Measurements from ENCODE around the gene METTL4. TPM values are rescaled to one million over a fixed set of nuclear protein-coding genes. Genes with fewer than 3 reads are reported as not detected.

METTL4 gene
- total RNA-seq, 3 donors from 2014 or later (not counting 1 experiment from before 2014, with no cell fraction given) = 9.1 to 11.3 (median 10.6) TPM

DNA sequence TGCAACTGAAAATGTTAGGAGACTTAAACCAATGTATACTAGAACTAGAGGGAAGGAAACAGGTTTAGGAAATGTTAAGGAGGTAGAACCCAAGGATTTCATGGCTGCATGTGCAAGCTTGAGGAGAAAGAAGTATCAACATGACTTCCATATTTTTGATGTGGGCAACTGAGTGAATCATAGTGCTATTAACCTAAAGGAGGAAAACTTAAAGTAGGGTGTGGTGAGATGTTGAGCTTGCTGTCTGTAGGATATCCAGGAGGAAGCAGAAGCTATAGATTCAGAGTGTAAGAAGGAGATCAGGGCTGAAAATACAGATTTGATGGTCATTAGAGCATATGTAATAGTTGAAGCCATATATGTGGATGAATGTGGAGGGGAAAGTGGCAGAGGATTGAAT is 31.5 kb upstream of the METTL4 start:
- Mint-ChIP-seq H3K9me3 (no peaks in the 10 kb centered on the region), H3K27me3 (ENCODE audit: low read depth in 2 of 2) (no peaks in the 10 kb centered on the region), H3K27ac (peak overlapping the region in 1 of 2 donors; percentile 1), H3K36me3 (no peaks in the 10 kb centered on the region), H3K4me1 (peaks cover 22% of the 10 kb centered on the region in 2 donors), H3K4me3 (no peak overlapping the region)
- ATAC-seq (no peak), DNase-seq (no peak)
- Histone ChIP-seq H3K27me3 (ENCODE audit: control insufficient read depth, insufficient read depth, low read length) (no peaks in the 10 kb centered on the region), H3K9me3 (ENCODE audit: control insufficient read depth, insufficient read depth, low read length) (no peaks in the 10 kb centered on the region), H3K4me3 (ENCODE audit: low read length) (no peak overlapping the region), H3K36me3 (ENCODE audit: control insufficient read depth, insufficient read depth, low read length) (no peaks in the 10 kb centered on the region), H3K4me1 (ENCODE audit: control insufficient read depth, insufficient read depth, low read length) (peaks cover 3% of the 10 kb centered on the region), H3K27ac (ENCODE audit: low read length) (no peak overlapping the region)
- intact Hi-C loops (cut with micrococcal nuclease) = no loop called here
- no peak for TF ChIP-seq CTCF (IDR thresholded peaks at IDR 0.05)

DNA sequence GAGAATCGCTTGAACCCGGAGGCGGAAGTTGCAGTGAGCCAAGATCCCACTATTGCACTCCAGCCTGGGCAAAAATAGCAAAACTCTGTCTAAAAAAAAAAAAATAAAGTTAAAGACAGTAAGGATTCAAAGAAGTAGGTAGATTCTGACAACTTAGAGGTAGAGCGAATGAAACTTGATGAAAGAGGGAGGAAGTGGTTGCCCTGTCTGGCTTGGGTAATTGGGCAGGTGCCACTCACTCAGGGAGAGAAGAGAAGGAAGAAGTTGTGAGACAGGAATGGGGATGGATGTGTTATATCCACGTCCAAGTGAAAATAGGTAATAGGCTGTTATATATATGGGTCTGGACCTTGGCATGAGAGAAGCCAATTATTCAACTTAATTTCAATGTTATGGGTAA is 26.3 kb upstream of the METTL4 start:
- Mint-ChIP-seq H3K4me1 (peaks cover 10 to 11% of the 10 kb centered on the region in 2 donors), H3K27me3 (ENCODE audit: low read depth in 2 of 2) (no peaks in the 10 kb centered on the region), H3K36me3 (no peaks in the 10 kb centered on the region), H3K9me3 (no peaks in the 10 kb centered on the region), H3K4me3 (no peak overlapping the region), H3K27ac (peak overlapping the region in 1 of 2 donors; percentile 1)
- Histone ChIP-seq H3K36me3 (ENCODE audit: control insufficient read depth, insufficient read depth, low read length) (no peaks in the 10 kb centered on the region), H3K27ac (ENCODE audit: low read length) (no peak overlapping the region), H3K27me3 (ENCODE audit: control insufficient read depth, insufficient read depth, low read length) (no peaks in the 10 kb centered on the region), H3K4me3 (ENCODE audit: low read length) (no peak overlapping the region), H3K4me1 (ENCODE audit: control insufficient read depth, insufficient read depth, low read length) (peaks cover 3% of the 10 kb centered on the region), H3K9me3 (ENCODE audit: control insufficient read depth, insufficient read depth, low read length) (no peaks in the 10 kb centered on the region)
- intact Hi-C loops (cut with micrococcal nuclease) = no loop called here
- no peak for TF ChIP-seq CTCF (IDR thresholded peaks at IDR 0.05)
- whole genome bisulfite sequencing (ENCODE audit: insufficient coverage) = 80% methylated on average over 5 of the region's 5 CpGs
- ATAC-seq (no peak), DNase-seq (peak in 1 of 2 donors; percentile 54)

DNA sequence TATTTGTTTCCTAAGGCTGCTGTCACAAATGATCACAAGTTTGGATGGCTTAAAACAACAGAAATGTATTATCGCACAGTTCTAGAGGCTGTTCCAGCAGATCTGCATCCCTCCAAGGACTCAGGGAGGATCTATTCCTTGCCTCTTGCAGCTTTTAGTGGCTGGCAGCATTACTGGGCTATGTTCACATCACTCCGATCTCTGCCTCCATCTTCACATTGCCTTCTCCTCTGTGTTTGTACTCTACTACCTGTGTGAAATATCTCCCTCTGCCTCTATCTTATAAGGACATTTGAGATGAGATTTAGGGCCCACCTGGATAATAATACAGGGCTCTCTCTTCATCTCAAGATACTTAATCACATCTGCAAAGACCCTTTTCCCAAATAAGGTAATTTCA is 19.0 kb upstream of the METTL4 start:
- Histone ChIP-seq H3K9me3 (ENCODE audit: control insufficient read depth, insufficient read depth, low read length) (no peaks in the 10 kb centered on the region), H3K36me3 (ENCODE audit: control insufficient read depth, insufficient read depth, low read length) (no peaks in the 10 kb centered on the region), H3K27ac (ENCODE audit: low read length) (peak overlapping the region; percentile 88), H3K4me1 (ENCODE audit: control insufficient read depth, insufficient read depth, low read length) (peaks cover 3% of the 10 kb centered on the region), H3K27me3 (ENCODE audit: control insufficient read depth, insufficient read depth, low read length) (no peaks in the 10 kb centered on the region), H3K4me3 (ENCODE audit: low read length) (peak overlapping the region; percentile 26)
- intact Hi-C loops (cut with micrococcal nuclease) = no loop called here
- Mint-ChIP-seq H3K36me3 (no peaks in the 10 kb centered on the region), H3K9me3 (no peaks in the 10 kb centered on the region), H3K4me3 (peak overlapping the region; percentile 87), H3K4me1 (peaks cover 16 to 24% of the 10 kb centered on the region in 2 donors), H3K27me3 (ENCODE audit: low read depth in 2 of 2) (no peaks in the 10 kb centered on the region), H3K27ac (peak overlapping the region; percentile 86 to 94)
- WGBS (ENCODE audit: insufficient coverage) = 76% methylated on average over 2 of the region's 2 CpGs
- ATAC-seq = peak in 2 of 3 donors; percentile 45 to 53
- no peak for TF ChIP-seq CTCF (IDR thresholded peaks at IDR 0.05)
- peak in 1 of 2 donors; percentile 28 for DNase-seq

All from natural killer cell (primary cell).